Gastrocnemius medialis (tissue), 4 donors: ENCODE results near the gene POPDC2. TPM values are rescaled to one million over a fixed set of nuclear protein-coding genes. Genes with fewer than 3 reads are reported as not detected.

ENCODE experiments used
- ATAC-seq, 2 donors: fragments of 150-250 bp; one replicate each; pipeline ENCODE4 v1.9.1; 2016
- DNase-seq, 2 donors: peaks; one replicate each; pipeline ENCODE4 v3.0.0-alpha.2; 2019
- H3K27ac ChIP-seq, 4 donors: fragments of 200-600 bp; sonication (generic); 1 replicate in 1 of 4; 2 replicates in 3 of 4; pipeline ENCODE4 v1.5.1; 2016 to 2018; ENCODE audit warnings: mild to moderate bottlenecking in 2 of 4, moderate library complexity in 1 of 4
- H3K27me3 ChIP-seq, 3 donors: fragments of 200-600 bp; sonication (generic) in 2 of 3; 1 replicate in 1 of 3; 2 replicates in 2 of 3; pipeline versions ENCODE4 v1.5.1 to v1.6.0; 2016 to 2019; ENCODE audit warnings: mild to moderate bottlenecking in 1 of 3, moderate library complexity in 1 of 3
- H3K36me3 ChIP-seq, 2 donors: fragments of 200-600 bp; sonication (generic) in 1 of 2; one replicate each; pipeline ENCODE4 v1.5.1; 2017 to 2018
- H3K4me1 ChIP-seq, 2 donors: fragments of 200-600 bp; sonication (generic) in 1 of 2; one replicate each; pipeline ENCODE4 v1.5.1; 2016 to 2017; ENCODE audit warnings: mild to moderate bottlenecking in 2 of 2
- H3K4me3 ChIP-seq, 4 donors: fragments of 200-600 bp; sonication (generic) in 3 of 4; 1 replicate in 1 of 4; 2 replicates in 3 of 4; pipeline ENCODE4 v1.5.1; 2016 to 2019; ENCODE audit warnings: mild to moderate bottlenecking in 2 of 4
- H3K9me3 ChIP-seq, 3 donors: fragments of 200-600 bp; sonication (generic) in 2 of 3; 1 replicate in 1 of 3; 2 replicates in 2 of 3; pipeline ENCODE4 v1.5.1; 2016 to 2019
- CTCF ChIP-seq, 5 experiments: fragments of 450-650 bp in 3 of 5; fragments of 200-600 bp in 2 of 5; sonication (generic) in 2 of 5; IDR thresholded peaks in 4 of 5; conservative IDR thresholded peaks in 1 of 5; 1 replicate in 4 of 5; 2 replicates in 1 of 5; pipeline ENCODE4 v1.5.1; 2016 to 2019; ENCODE audit warnings: antibody characterized with exemption in 5 of 5, mild to moderate bottlenecking in 3 of 5, moderate library complexity in 3 of 5
- POLR2A ChIP-seq, 2 donors: fragments of 450-650 bp; IDR thresholded peaks; one replicate each; pipeline ENCODE4 v1.6.1; 2017; ENCODE audit warnings: antibody characterized with exemption in 2 of 2, mild to moderate bottlenecking in 2 of 2, moderate library complexity in 2 of 2
- in situ Hi-C, 4 donors: fragments of 200-750 bp; cut with MboI; loops; one replicate each; pipeline versions ENCODE4 v1.15.0 to v1.8.0; 2017; ENCODE audit warnings: low sequenced_read_pairs in 4 of 4
- intact Hi-C: fragments of 100-400 bp; cut with DNase I; formaldehyde crosslinking; loops from one replicate; pipeline ENCODE4 v1.15.1; 2023; ENCODE audit warnings: low total_unique reads
- total RNA-seq, 4 donors: library from RNA; depleted of rRNA; stranded (reverse); fragments of >200 nt; gene quantifications; one replicate each; pipeline versions ENCODE4 v1.1.0 to v1.2.3, GENCODE V29; 2016

POPDC2 gene
- total RNA-seq, 4 donors from 2014 or later: 7.8 to 38.9 (median 30.3) TPM

DNA sequence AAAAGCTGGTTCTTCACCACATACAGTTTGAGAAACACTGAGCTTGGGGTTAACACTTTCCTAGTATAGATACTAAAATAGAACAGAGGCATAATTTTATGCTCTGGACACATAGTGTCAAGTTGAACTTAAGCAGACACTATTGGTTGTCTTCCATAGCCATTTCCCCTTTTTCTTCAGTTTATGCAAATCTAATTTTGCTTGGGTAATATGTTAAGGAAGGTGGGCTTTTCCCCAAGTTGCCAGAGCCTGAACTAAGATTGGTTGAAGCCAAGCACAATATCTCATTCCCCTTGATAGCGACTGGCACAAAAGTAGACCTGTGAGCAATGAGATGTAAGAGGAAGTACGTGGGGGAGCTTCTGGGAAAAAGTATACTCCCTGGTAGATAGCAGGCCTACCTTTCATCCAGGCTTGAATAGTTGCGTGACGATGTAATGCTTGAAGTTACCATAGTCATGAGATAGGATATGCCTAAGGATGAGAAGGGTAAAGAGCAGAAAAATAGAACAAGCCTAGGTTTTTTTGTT, 4.5 kb upstream of the POPDC2 start:
- H3K27me3 ChIP-seq: no peaks in the 10 kb centered on the region
- intact Hi-C loops (loop anchor here (10.0 kb wide), 1 partner anchor 730 kb away; no protein-coding TSS in a partner anchor), in situ Hi-C loops (loop anchor here in 1 of 4 donors (10.0 kb wide), 1 partner anchor 90 kb away; the partner anchor contains the start of gene ADPRH)
- no peak overlapping the region for H3K4me3 ChIP-seq
- peak in 1 of 2 donors; percentile 21 for ATAC-seq
- peak overlapping the region; percentile 94 to 96 (median 95) for H3K27ac ChIP-seq
- TF ChIP-seq POLR2A (IDR thresholded peaks at IDR 0.05): no peak
- TF ChIP-seq CTCF (IDR thresholded peaks at IDR 0.05 in 4 of 5, conservative IDR thresholded peaks at IDR 0.05 in 1 of 5): no peak
- no peaks in the 10 kb centered on the region for H3K9me3 ChIP-seq
- H3K36me3 ChIP-seq: peaks cover 0 to 14% of the 10 kb centered on the region in 2 donors
- DNase-seq: no peak
- H3K4me1 ChIP-seq: peaks cover 45 to 64% of the 10 kb centered on the region in 2 donors

DNA sequence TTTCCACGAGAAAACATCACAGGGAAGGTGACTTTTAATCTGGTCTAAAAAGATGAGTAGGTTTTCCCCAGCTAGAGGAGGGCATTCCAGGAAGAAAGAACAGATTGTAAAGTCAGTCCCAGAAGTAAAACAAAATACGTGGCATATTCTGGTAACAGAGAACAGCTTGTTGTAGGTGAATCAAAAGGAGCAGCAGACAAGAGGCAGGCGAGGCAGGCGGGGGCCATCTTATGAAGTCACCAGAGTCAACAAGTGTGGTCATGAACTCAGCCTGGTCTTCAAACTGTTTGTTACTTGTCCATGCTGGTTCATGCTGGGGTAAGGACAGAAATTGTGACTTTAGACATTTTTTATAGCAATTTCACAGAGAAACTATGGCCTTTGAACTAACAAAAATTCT, 4.0 kb upstream of the POPDC2 start:
- peaks cover 0 to 14% of the 10 kb centered on the region in 2 donors for H3K36me3 ChIP-seq
- H3K9me3 ChIP-seq: no peaks in the 10 kb centered on the region
- TF ChIP-seq POLR2A (IDR thresholded peaks at IDR 0.05) (no peak), CTCF (IDR thresholded peaks at IDR 0.05 in 4 of 5, conservative IDR thresholded peaks at IDR 0.05 in 1 of 5) (no peak)
- DNase-seq (no peak), ATAC-seq (peak in 1 of 2 donors; percentile 10)
- intact Hi-C loops (loop anchor here (10.0 kb wide), 1 partner anchor 730 kb away; no protein-coding TSS in a partner anchor), in situ Hi-C loops (loop anchor here in 1 of 4 donors (10.0 kb wide), 1 partner anchor 90 kb away; the partner anchor contains the start of gene ADPRH)
- H3K27ac ChIP-seq: peak overlapping the region; percentile 94 to 96 (median 95)
- H3K4me1 ChIP-seq: peaks cover 45 to 58% of the 10 kb centered on the region in 2 donors
- H3K27me3 ChIP-seq: no peaks in the 10 kb centered on the region
- H3K4me3 ChIP-seq: no peak overlapping the region

- H3K27me3 ChIP-seq: no peaks in the 10 kb centered on the region
- intact Hi-C loops: loop anchor here (10.0 kb wide), 1 partner anchor 729 kb away; no protein-coding TSS in a partner anchor
- DNase-seq (no peak), ATAC-seq (no peak)
- no peak overlapping the region for H3K4me3 ChIP-seq
- in situ Hi-C loops: loop anchor here in 1 of 4 donors (10.0 kb wide), 1 partner anchor 89 kb away; the partner anchor contains the start of gene ADPRH
- H3K4me1 ChIP-seq: peaks cover 45 to 58% of the 10 kb centered on the region in 2 donors
- TF ChIP-seq CTCF (IDR thresholded peaks at IDR 0.05 in 4 of 5, conservative IDR thresholded peaks at IDR 0.05 in 1 of 5): no peak
- no peak for TF ChIP-seq POLR2A (IDR thresholded peaks at IDR 0.05)
- H3K27ac ChIP-seq: peak overlapping the region; percentile 94 to 96 (median 95)
- H3K9me3 ChIP-seq: no peaks in the 10 kb centered on the region
- peaks cover 0 to 11% of the 10 kb centered on the region in 2 donors for H3K36me3 ChIP-seq
These were observed 3.5 kb upstream of the POPDC2 start for GRCh38 chr3:119663885-119664284.

DNA sequence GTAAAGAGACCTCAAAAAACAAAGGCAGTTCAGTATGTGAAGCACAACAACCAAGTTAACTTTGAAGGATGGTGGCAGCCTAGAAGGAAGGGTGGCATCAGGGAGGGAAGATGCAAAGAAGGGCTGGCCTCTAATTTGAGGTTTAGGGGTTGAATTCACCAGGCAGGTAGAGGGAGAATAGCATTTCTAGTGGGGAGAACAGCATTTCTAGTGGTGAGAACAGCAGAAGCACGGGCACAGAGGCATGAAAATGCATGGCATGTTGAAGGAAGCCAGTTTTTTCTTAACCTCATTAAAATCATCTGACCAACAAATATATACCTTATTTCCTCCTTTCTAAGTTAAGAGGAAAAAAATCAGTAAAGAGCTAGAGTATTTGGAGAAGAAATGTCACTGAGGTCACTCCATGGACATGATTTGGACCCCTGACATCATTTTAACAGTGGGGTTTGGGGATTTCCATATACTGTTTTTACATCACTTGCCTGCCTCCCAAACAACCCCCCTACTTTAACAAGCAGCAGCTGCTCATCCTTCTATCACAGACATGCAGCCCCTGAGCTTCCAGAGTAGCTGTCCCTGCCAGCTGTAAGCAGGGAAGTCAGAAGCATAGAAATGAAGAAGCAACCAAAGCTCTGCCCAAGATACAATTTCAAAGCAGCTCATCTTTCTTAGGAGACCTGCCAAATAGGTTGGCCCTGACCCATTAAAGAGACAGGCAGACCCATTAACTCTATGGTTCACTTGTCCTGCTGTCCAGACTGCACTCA, 2.4 kb upstream of the POPDC2 start:
- Histone ChIP-seq H3K9me3 (no peaks in the 10 kb centered on the region), H3K4me1 (peaks cover 50 to 60% of the 10 kb centered on the region in 2 donors), H3K36me3 (peaks cover 0 to under 1% of the 10 kb centered on the region in 2 donors), H3K27me3 (no peaks in the 10 kb centered on the region), H3K4me3 (no peak overlapping the region), H3K27ac (peak overlapping the region; percentile 94 to 96 (median 95))
- DNase-seq (peak; percentile 68 to 83), ATAC-seq (peak; percentile 75 to 77)
- intact Hi-C loops (loop anchor here (10.0 kb wide), 1 partner anchor 728 kb away; no protein-coding TSS in a partner anchor), in situ Hi-C loops (loop anchor here in 1 of 4 donors (10.0 kb wide), 1 partner anchor 88 kb away; the partner anchor contains the start of gene ADPRH)
- peak in 4 of 5 experiments; percentile 24 to 57 (median 28) for TF ChIP-seq CTCF (IDR thresholded peaks at IDR 0.05 in 4 of 5, conservative IDR thresholded peaks at IDR 0.05 in 1 of 5)
- TF ChIP-seq POLR2A (IDR thresholded peaks at IDR 0.05): peak; percentile 63 to 84
